DOHH2 (cell line): ENCODE data around the gene SLC27A2.

ENCODE experiments used
- CTCF ChIP-seq: fragments of 200-600 bp; sonication (generic); IDR thresholded peaks from one replicate; pipeline ENCODE4 v1.5.1; 2014; ENCODE audit warnings: antibody characterized with exemption, mild to moderate bottlenecking, low read depth, low read length; ENCODE audit not compliant: poor library complexity, severe bottlenecking
- EZH2phosphoT487 ChIP-seq: fragments of 200-600 bp; sonication (generic); IDR thresholded peaks from 2 replicates; pipeline ENCODE4 v1.6.1; 2017; ENCODE audit warnings: borderline replicate concordance, mild to moderate bottlenecking, antibody characterized with exemption, low read length, moderate library complexity, mixed read lengths

- no peak for TF ChIP-seq CTCF
- TF ChIP-seq EZH2phosphoT487 = no peak
Observed at GRCh38 chr15:50162969-50163718, 18.9 kb upstream of the SLC27A2 start.
